A673 (cell line): ENCODE data around the gene FGGY. TPM values are rescaled to one million over a fixed set of nuclear protein-coding genes. Genes with fewer than 3 reads are reported as not detected.

Source experiments
- BruUV-seq: library from RNA; stranded (reverse); fragments of 400-500 nt; replicated peaks from 2 replicates; lab custom pipeline; 2021; lab: Mats Ljungman, UMichigan
- CTCF ChIA-PET: fragments of 300-600 bp; sonication (Branson Sonifier 250); formaldehyde crosslinking; loops from one replicate; lab custom pipeline; 2022; ENCODE audit warnings: antibody characterized with exemption; lab: Charles Lee
- POLR2A ChIA-PET: fragments of 300-600 bp; sonication (Branson Sonifier 250); formaldehyde crosslinking; loops from one replicate; lab custom pipeline; 2022; ENCODE audit warnings: antibody characterized with exemption; ENCODE audit not compliant: low non-redundant PET; lab: Charles Lee
- DNase-seq: peaks from one replicate; pipeline ENCODE4 v3.0.0-alpha.2; 2015; ENCODE audit warnings: low spot score
- H3K27ac ChIP-seq: fragments of 200-600 bp; sonication (generic); 2 replicates; pipeline ENCODE4 v1.5.1; 2016; ENCODE audit warnings: mixed run types, low read depth, mild to moderate bottlenecking, mixed read lengths, antibody characterized with exemption, low read length; ENCODE audit not compliant: poor library complexity, severe bottlenecking
- H3K27me3 ChIP-seq: fragments of 200-600 bp; sonication (generic); replicated peaks from 2 replicates; pipeline ENCODE4 v1.6.1; 2017; ENCODE audit warnings: mixed run types, low read depth, mild to moderate bottlenecking, mixed read lengths, antibody characterized with exemption, low read length; ENCODE audit not compliant: insufficient read depth, poor library complexity
- H3K36me3 ChIP-seq: fragments of 200-600 bp; sonication (generic); 2 replicates; pipeline ENCODE4 v1.6.1; 2016; ENCODE audit warnings: mixed run types, mild to moderate bottlenecking, mixed read lengths, antibody characterized with exemption, low read length; ENCODE audit not compliant: insufficient read depth, poor library complexity, severe bottlenecking
- H3K4me1 ChIP-seq: fragments of 200-600 bp; sonication (generic); 2 replicates; pipeline ENCODE4 v1.6.1; 2017; ENCODE audit warnings: mixed run types, mild to moderate bottlenecking, mixed read lengths, antibody characterized with exemption, low read length; ENCODE audit not compliant: insufficient read depth, poor library complexity, severe bottlenecking
- H3K4me3 ChIP-seq: fragments of 200-600 bp; sonication (generic); 2 replicates; pipeline ENCODE4 v1.5.1; 2016; ENCODE audit warnings: low read depth, mixed run types, mild to moderate bottlenecking, mixed read lengths, low read length; ENCODE audit not compliant: poor library complexity, severe bottlenecking
- H3K9me3 ChIP-seq: fragments of 200-600 bp; sonication (generic); 2 replicates; pipeline ENCODE4 v1.6.1; 2016; ENCODE audit warnings: mixed run types, low read depth, mild to moderate bottlenecking, mixed read lengths, antibody characterized with exemption, low read length; ENCODE audit not compliant: poor library complexity, severe bottlenecking
- CTCF ChIP-seq: fragments of 300-800, 200-600 bp; sonication (generic); conservative IDR thresholded peaks from 2 replicates; pipeline ENCODE4 v1.5.1; 2017; ENCODE audit warnings: low read depth, mild to moderate bottlenecking, antibody characterized with exemption, low read length, moderate library complexity, mixed read lengths
- EZH2 ChIP-seq: fragments of 200-600 bp; sonication (generic); IDR thresholded peaks from 2 replicates; pipeline ENCODE4 v1.6.1; 2017; ENCODE audit warnings: borderline replicate concordance, low read depth, mild to moderate bottlenecking, mixed read lengths, antibody characterized with exemption, low read length; ENCODE audit not compliant: poor library complexity, severe bottlenecking
- intact Hi-C: fragments of 100-400 bp; cut with micrococcal nuclease; formaldehyde crosslinking; loops from one replicate; pipeline ENCODE4 v1.10.0; 2022; ENCODE audit not compliant: unreplicated experiment
- total RNA-seq: library from RNA; stranded (reverse); gene quantifications from 2 replicates; pipeline ENCODE4 v1.2.3, GENCODE V29; 2021

Gene FGGY
- total RNA-seq, 1 experiment from 2014 or later: 2.6 TPM

DNA sequence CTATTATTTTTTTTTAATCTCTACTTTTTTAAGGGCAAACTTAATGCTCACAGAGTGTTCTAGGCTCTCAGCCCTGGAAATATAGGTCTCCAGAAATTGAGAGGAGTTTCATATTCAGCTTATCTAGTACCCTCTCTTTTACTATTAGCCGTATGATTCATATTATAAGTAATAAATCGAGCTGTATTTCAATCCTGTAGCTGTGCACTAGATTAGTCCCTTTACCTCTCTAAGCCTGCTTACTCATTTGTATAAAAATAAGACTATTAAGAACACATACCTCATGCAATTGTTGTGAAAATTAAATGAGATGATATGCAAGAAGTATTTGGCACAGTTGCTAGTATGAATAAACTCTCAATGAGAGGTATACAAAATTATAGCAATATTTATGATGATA is 389.7 kb downstream of the FGGY start:
- no TSS peak for BruUV-seq
- no peak for DNase-seq
- Histone ChIP-seq H3K4me3 (no peak overlapping the region), H3K27ac (no peak overlapping the region), H3K9me3 (no peaks in the 10 kb centered on the region), H3K36me3 (no peaks in the 10 kb centered on the region), H3K4me1 (no peaks in the 10 kb centered on the region), H3K27me3 (no peaks in the 10 kb centered on the region)
- TF ChIP-seq EZH2: no peak
- TF ChIP-seq CTCF: no peak
- CTCF ChIA-PET: no interaction called here
- intact Hi-C loops: no loop called here
- POLR2A ChIA-PET: no interaction called here

DNA sequence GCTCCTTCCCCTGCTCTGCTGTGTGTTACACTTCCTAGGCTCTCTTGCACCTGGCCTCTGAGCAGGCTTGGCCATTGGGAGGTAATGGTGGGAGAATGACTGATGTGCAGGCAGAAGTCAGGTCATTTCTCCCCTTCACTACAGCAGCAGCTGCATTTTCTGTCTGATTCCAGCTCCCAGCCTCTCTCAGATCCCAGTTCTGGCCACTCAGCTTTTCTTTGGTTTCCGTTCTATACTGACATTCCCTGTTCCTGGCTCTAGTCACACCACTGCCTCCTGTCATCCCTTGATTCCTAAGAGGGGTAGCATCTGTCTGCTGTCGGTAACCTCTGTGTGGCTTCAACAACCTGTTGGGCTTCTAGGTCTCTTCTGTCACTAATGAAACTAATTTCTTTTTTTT is 390.2 kb downstream of the FGGY start:
- BruUV-seq: no TSS peak
- peaks cover 1% of the 10 kb centered on the region for H3K4me1 ChIP-seq
- POLR2A ChIA-PET: no interaction called here

GRCh38 chr1:59688976-59689375 is 392.1 kb downstream of the FGGY start:
- TF ChIP-seq EZH2 (no peak), CTCF (no peak)
- peaks cover 10% of the 10 kb centered on the region for H3K4me1 ChIP-seq
- no peak overlapping the region for H3K27ac ChIP-seq
- POLR2A ChIA-PET: no interaction called here
- BruUV-seq: no TSS peak
- H3K36me3 ChIP-seq: no peaks in the 10 kb centered on the region
- DNase-seq: no peak
- no peak overlapping the region for H3K4me3 ChIP-seq
- H3K9me3 ChIP-seq: no peaks in the 10 kb centered on the region
- CTCF ChIA-PET: no interaction called here
- intact Hi-C loops: no loop called here
- H3K27me3 ChIP-seq: no peaks in the 10 kb centered on the region

More for the DNA sequence above, 390.2 kb downstream of the FGGY start:
- no peak overlapping the region for H3K27ac ChIP-seq
- H3K36me3 ChIP-seq: no peaks in the 10 kb centered on the region
- CTCF ChIA-PET: interaction anchor here (0.7 kb wide), 1 partner anchor 12 kb away, joined by 4 read pairs; no protein-coding TSS in a partner anchor
- H3K27me3 ChIP-seq: no peaks in the 10 kb centered on the region
- no peak for TF ChIP-seq CTCF
- TF ChIP-seq EZH2: no peak
- no peak overlapping the region for H3K4me3 ChIP-seq
- intact Hi-C loops: no loop called here
- DNase-seq: no peak
- H3K9me3 ChIP-seq: no peaks in the 10 kb centered on the region
